HG03175 (cell line): ENCODE measurements around the gene PTGFRN.
"Not testable (repeated sequence)": the region's sequence is repeated elsewhere in the genome, so short reads cannot be mapped to it uniquely, and the experiment has no call there.

Source experiments
- ATAC-seq: cut with Tn5 transposase; IDR thresholded peaks from one replicate; pipeline ENCODE4 v1.9.1; 2021; ENCODE audit warnings: mild to moderate bottlenecking, moderate library complexity; ENCODE audit not compliant: unreplicated experiment

The PTGFRN gene

GRCh38 chr1:116915086-116915661, 5.5 kb downstream of the PTGFRN start:
- ATAC-seq = no peak

GRCh38 chr1:116916002-116916401, 6.3 kb downstream of the PTGFRN start:
- no peak for ATAC-seq

- no peak for ATAC-seq
Observed at GRCh38 chr1:116916533-116917445, 7.1 kb downstream of the PTGFRN start.

GRCh38 chr1:116918714-116919357, 9.1 kb downstream of the PTGFRN start:
- ATAC-seq = no peak

GRCh38 chr1:116919802-116920201, 10.1 kb downstream of the PTGFRN start:
- ATAC-seq = no peak

- no peak for ATAC-seq
Observed at GRCh38 chr1:116920211-116920610, 10.5 kb downstream of the PTGFRN start.

GRCh38 chr1:116921301-116921885, 11.7 kb downstream of the PTGFRN start:
- ATAC-seq = no peak

- no peak for ATAC-seq
Observed at GRCh38 chr1:116921937-116922336, 12.2 kb downstream of the PTGFRN start.

GRCh38 chr1:116923421-116923820, 13.7 kb downstream of the PTGFRN start:
- no peak for ATAC-seq

GRCh38 chr1:116927049-116927798, 17.5 kb downstream of the PTGFRN start:
- no peak for ATAC-seq

- ATAC-seq = no peak
Observed at GRCh38 chr1:116929961-116930592, 20.4 kb downstream of the PTGFRN start.

- ATAC-seq = no peak
Observed at GRCh38 chr1:116931016-116931918, 21.6 kb downstream of the PTGFRN start.

GRCh38 chr1:116933606-116934515, 24.1 kb downstream of the PTGFRN start:
- ATAC-seq = no peak

- no peak for ATAC-seq
Observed at GRCh38 chr1:116934586-116935207, 25.0 kb downstream of the PTGFRN start.

GRCh38 chr1:116938216-116938615, 28.5 kb downstream of the PTGFRN start:
- ATAC-seq = no peak

GRCh38 chr1:116939780-116940543, 30.2 kb downstream of the PTGFRN start:
- ATAC-seq = not testable (repeated sequence)
